Left ventricle myocardium inferior (tissue), 1 donor: ENCODE results near the gene PPFIBP1. TPM values are rescaled to one million over a fixed set of nuclear protein-coding genes. Genes with fewer than 3 reads are reported as not detected.

Experiments
- DNase-seq: peaks from one replicate; pipeline ENCODE4 v3.0.0-alpha.2; 2020
- H3K27ac ChIP-seq: fragments of 200-600 bp; replicated peaks from 2 replicates; pipeline ENCODE4 v1.8.0; 2021
- H3K27me3 ChIP-seq: fragments of 200-600 bp; 2 replicates; pipeline ENCODE4 v1.8.0; 2021; ENCODE audit warnings: low read depth
- H3K36me3 ChIP-seq: fragments of 200-600 bp; 2 replicates; pipeline ENCODE4 v1.8.0; 2021
- H3K4me1 ChIP-seq: fragments of 200-600 bp; 2 replicates; pipeline ENCODE4 v1.8.0; 2021
- H3K4me3 ChIP-seq: fragments of 200-600 bp; 2 replicates; pipeline ENCODE4 v1.8.0; 2021; ENCODE audit warnings: mild to moderate bottlenecking, moderate library complexity
- H3K9me3 ChIP-seq: fragments of 200-600 bp; replicated peaks from 2 replicates; pipeline ENCODE4 v1.8.0; 2021
- intact Hi-C: fragments of 100-400 bp; cut with micrococcal nuclease; formaldehyde crosslinking; loops from one replicate; pipeline ENCODE4 v1.11.0; 2022
- total RNA-seq: library from RNA; stranded (reverse); fragmentation: NEBNext Ultra II Directional; extraction: Animal tissue kit (Norgen Biotek cat#: 25700); gene quantifications from one replicate; pipeline ENCODE4 v1.2.1, GENCODE V29; 2021
- TF ChIP-seq, protein P1 (sequence below): fragments of 200-600 bp; IDR thresholded peaks from 2 replicates; pipeline ENCODE4 v1.8.0; 2021; ENCODE audit warnings: antibody characterized with exemption, mild to moderate bottlenecking, borderline replicate concordance
- donor health status: DM: no; HTN: yes; CAD: no; lungs with severe emphysema.

Gene PPFIBP1
- total RNA-seq, 1 donor from 2014 or later: 258 TPM

DNA sequence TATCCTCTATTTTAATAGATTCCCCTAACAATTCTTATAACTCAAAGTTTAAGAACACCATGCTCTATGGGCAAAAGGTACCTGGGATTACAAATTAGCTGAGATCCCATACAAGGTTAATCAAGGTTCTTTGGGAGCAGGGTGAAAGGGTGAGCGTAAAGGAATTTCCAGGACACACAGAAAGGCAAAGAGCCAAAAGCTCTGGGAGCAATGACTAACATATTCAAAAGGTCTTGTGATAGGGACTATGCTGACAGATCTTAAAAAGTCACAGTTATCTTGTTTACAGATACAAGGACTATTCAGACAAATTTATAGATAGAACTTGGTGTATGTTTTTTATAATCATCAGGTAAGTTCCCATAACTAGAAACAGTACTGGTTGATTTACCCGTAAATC is 19.5 kb upstream of the PPFIBP1 start:
- TF ChIP-seq, protein P1, sequence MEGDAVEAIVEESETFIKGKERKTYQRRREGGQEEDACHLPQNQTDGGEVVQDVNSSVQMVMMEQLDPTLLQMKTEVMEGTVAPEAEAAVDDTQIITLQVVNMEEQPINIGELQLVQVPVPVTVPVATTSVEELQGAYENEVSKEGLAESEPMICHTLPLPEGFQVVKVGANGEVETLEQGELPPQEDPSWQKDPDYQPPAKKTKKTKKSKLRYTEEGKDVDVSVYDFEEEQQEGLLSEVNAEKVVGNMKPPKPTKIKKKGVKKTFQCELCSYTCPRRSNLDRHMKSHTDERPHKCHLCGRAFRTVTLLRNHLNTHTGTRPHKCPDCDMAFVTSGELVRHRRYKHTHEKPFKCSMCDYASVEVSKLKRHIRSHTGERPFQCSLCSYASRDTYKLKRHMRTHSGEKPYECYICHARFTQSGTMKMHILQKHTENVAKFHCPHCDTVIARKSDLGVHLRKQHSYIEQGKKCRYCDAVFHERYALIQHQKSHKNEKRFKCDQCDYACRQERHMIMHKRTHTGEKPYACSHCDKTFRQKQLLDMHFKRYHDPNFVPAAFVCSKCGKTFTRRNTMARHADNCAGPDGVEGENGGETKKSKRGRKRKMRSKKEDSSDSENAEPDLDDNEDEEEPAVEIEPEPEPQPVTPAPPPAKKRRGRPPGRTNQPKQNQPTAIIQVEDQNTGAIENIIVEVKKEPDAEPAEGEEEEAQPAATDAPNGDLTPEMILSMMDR: no peak
- intact Hi-C loops: no loop called here
- Histone ChIP-seq H3K27me3 (no peaks in the 10 kb centered on the region), H3K27ac (peak overlapping the region; percentile 83), H3K9me3 (peaks cover 7% of the 10 kb centered on the region), H3K4me1 (peaks cover 27% of the 10 kb centered on the region), H3K36me3 (no peaks in the 10 kb centered on the region), H3K4me3 (no peak overlapping the region)
- no peak for DNase-seq

DNA sequence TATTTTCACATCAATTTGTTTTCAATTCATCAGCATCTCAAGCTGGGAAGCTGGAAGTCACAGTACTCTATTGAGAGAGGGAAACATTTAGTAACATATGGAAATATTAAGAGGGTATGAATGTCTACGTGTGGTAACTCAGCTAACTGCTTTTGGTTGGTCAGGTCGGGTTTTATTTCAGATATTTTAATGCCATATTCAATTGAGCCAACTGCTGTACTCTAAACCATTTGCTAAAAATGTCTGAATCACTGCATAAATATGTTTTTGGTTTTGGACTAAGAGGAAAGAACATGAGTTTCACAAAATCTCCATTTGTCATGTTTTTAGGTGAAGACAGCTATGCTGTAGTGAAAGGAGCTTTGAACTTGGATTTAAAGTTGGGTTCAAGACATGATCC is 18.9 kb upstream of the PPFIBP1 start:
- intact Hi-C loops: no loop called here

GRCh38 chr12:27505761-27506160 is 18.2 kb upstream of the PPFIBP1 start:
- H3K36me3 ChIP-seq: no peaks in the 10 kb centered on the region
- no peak overlapping the region for H3K4me3 ChIP-seq
- intact Hi-C loops: no loop called here
- peaks cover 7% of the 10 kb centered on the region for H3K9me3 ChIP-seq
- no peak for DNase-seq
- TF ChIP-seq, protein P1: no peak
- peak overlapping the region; percentile 83 for H3K27ac ChIP-seq
- peaks cover 23% of the 10 kb centered on the region for H3K4me1 ChIP-seq
- H3K27me3 ChIP-seq: no peaks in the 10 kb centered on the region

More for the DNA sequence above, 18.9 kb upstream of the PPFIBP1 start:
- peaks cover 27% of the 10 kb centered on the region for H3K4me1 ChIP-seq
- H3K27me3 ChIP-seq: no peaks in the 10 kb centered on the region
- TF ChIP-seq, protein P1: no peak
- peaks cover 7% of the 10 kb centered on the region for H3K9me3 ChIP-seq
- H3K27ac ChIP-seq: peak overlapping the region; percentile 83
- DNase-seq: no peak
- no peaks in the 10 kb centered on the region for H3K36me3 ChIP-seq
- H3K4me3 ChIP-seq: no peak overlapping the region

GRCh38 chr12:27506645-27507189 is 17.3 kb upstream of the PPFIBP1 start:
- H3K27me3 ChIP-seq: no peaks in the 10 kb centered on the region
- intact Hi-C loops: no loop called here
- H3K27ac ChIP-seq: peak overlapping the region; percentile 83
- peaks cover 7% of the 10 kb centered on the region for H3K9me3 ChIP-seq
- DNase-seq: peak; percentile 70
- no peak overlapping the region for H3K4me3 ChIP-seq
- H3K4me1 ChIP-seq: peaks cover 29% of the 10 kb centered on the region
- H3K36me3 ChIP-seq: no peaks in the 10 kb centered on the region
- TF ChIP-seq, protein P1: no peak

- intact Hi-C loops: no loop called here
These were observed 15.1 kb upstream of the PPFIBP1 start for GRCh38 chr12:27508736-27509431.

More at GRCh38 chr12:27508736-27509431, 15.1 kb upstream of the PPFIBP1 start:
- TF ChIP-seq, protein P1: no peak
- Histone ChIP-seq H3K27me3 (no peaks in the 10 kb centered on the region), H3K4me3 (no peak overlapping the region), H3K4me1 (peaks cover 28% of the 10 kb centered on the region), H3K9me3 (no peaks in the 10 kb centered on the region), H3K27ac (peak overlapping the region; percentile 10), H3K36me3 (no peaks in the 10 kb centered on the region)
- no peak for DNase-seq
